GM12875 (cell line): ENCODE results near the gene NKAIN1.

Experiments
- H3K4me3 ChIP-seq: one replicate; pipeline ENCODE4 v1.5.1; 2011; ENCODE audit warnings: low read depth, low read length, control low read depth
- CTCF ChIP-seq: IDR thresholded peaks from 2 replicates; pipeline ENCODE4 v1.5.1; 2011; ENCODE audit warnings: low read depth, mild to moderate bottlenecking, control low read depth, inconsistent platforms, low read length, moderate library complexity, borderline replicate concordance; ENCODE audit not compliant: insufficient read depth

Gene NKAIN1

GRCh38 chr1:31244326-31244725, 4.6 kb upstream of the NKAIN1 start:
- no peak overlapping the region for H3K4me3 ChIP-seq
- TF ChIP-seq CTCF: no peak

GRCh38 chr1:31243501-31244286, 4.0 kb upstream of the NKAIN1 start:
- no peak overlapping the region for H3K4me3 ChIP-seq
- no peak for TF ChIP-seq CTCF

DNA sequence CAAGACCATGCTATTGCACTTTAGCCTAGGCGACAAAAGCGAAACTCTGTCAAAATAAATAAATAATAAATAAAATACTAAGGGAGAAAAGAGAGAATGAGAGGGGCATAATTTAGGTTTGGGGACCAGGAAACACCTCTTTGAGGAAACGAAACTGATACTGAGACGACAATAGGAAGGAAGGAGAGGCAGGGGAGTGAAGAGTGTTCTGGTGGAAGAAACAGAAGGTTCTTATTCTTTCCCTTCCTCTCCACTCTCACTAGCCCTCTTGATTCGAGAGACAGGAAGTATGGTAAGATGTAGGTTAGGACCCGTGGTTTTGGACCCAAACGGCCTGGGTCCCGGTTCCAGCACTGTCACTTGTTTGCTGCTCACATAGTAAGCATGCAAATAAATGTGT, 1.6 kb upstream of the NKAIN1 start:
- H3K4me3 ChIP-seq: no peak overlapping the region
- no peak for TF ChIP-seq CTCF

- no peak for TF ChIP-seq CTCF
- no peak overlapping the region for H3K4me3 ChIP-seq
Observed at GRCh38 chr1:31238986-31239613, 587 bp downstream of the NKAIN1 start.

GRCh38 chr1:31238612-31238985, 1.1 kb downstream of the NKAIN1 start:
- no peak overlapping the region for H3K4me3 ChIP-seq
- no peak for TF ChIP-seq CTCF

DNA sequence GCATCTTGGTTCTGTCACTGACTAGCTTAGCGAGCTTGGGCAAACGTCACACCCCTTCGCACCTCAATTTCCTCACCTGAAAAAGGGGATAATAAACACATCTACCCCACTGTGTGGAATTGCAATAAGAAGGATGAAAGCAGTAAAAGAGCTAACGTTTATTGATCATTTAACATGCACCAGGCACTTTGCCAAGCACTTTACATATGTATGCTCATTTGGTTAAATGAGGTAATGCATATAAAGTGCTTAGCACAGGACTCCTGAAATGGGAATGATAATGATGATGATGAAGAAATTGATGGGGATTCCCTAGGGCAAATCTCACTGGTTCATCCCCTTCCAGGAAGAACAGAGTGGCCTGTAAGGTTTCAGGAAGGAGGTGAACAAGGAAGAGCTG, 4.8 kb downstream of the NKAIN1 start:
- no peak for TF ChIP-seq CTCF
- no peak overlapping the region for H3K4me3 ChIP-seq

GRCh38 chr1:31234123-31234708, 5.5 kb downstream of the NKAIN1 start:
- no peak overlapping the region for H3K4me3 ChIP-seq
- TF ChIP-seq CTCF: no peak
